ENCODE measurements around the gene PLA2G4A. TPM values are rescaled to one million over a fixed set of nuclear protein-coding genes. Genes with fewer than 3 reads are reported as not detected.

PLA2G4A gene
- polyA plus RNA-seq, 1 donor from 2014 or later: not detected

GRCh38 chr1:186875896-186876835 is 47.4 kb downstream of the PLA2G4A start:
- H3F3A ChIP-seq (ENCODE audit: insufficient read depth, low read length, poor library complexity, severe bottlenecking): no peaks in the 10 kb centered on the region
- H4K20me1 ChIP-seq (ENCODE audit: insufficient read depth): no peaks in the 10 kb centered on the region
- no peak overlapping the region for H3K9ac ChIP-seq (ENCODE audit: low read length)
- no peaks in the 10 kb centered on the region for H3K9me3 ChIP-seq (ENCODE audit: low read length)
- H3K27me3 ChIP-seq (ENCODE audit: insufficient read depth, low read depth, low read length): no peaks in the 10 kb centered on the region
- no peak overlapping the region for H3K4me3 ChIP-seq (ENCODE audit: low read length)
- no peaks in the 10 kb centered on the region for H3K9me2 ChIP-seq (ENCODE audit: insufficient read depth, low read length)
- H3K36me3 ChIP-seq (ENCODE audit: insufficient read depth, low read length): no peaks in the 10 kb centered on the region
- no peak for TF ChIP-seq EZH2 (IDR thresholded peaks at IDR 0.05; ENCODE audit: borderline replicate concordance, insufficient read depth, low read length, poor library complexity, severe bottlenecking)
- TF ChIP-seq MXI1 (conservative IDR thresholded peaks at IDR 0.05; ENCODE audit: poor library complexity, severe bottlenecking): no peak
- TF ChIP-seq RAD21 (conservative IDR thresholded peaks at IDR 0.05): no peak
- TF ChIP-seq REST (IDR thresholded peaks at IDR 0.05; ENCODE audit: borderline replicate concordance): no peak
- TF ChIP-seq TAF1 (IDR thresholded peaks at IDR 0.05; ENCODE audit: low read depth): no peak
- TF ChIP-seq SMC3 (conservative IDR thresholded peaks at IDR 0.05; ENCODE audit: poor library complexity): no peak
- TF ChIP-seq EP300 (conservative IDR thresholded peaks at IDR 0.05; ENCODE audit: poor library complexity, severe bottlenecking): no peak
- no peak for TF ChIP-seq POLR2AphosphoS5 (IDR thresholded peaks at IDR 0.05)
- no peak for TF ChIP-seq CTCF (IDR thresholded peaks at IDR 0.05; ENCODE audit: poor library complexity, severe bottlenecking)
- no peak overlapping the region for H3K4me2 ChIP-seq (ENCODE audit: low read length)
- H3K79me2 ChIP-seq (replicated peaks; ENCODE audit: insufficient read depth, low read length): no peaks in the 10 kb centered on the region
- H2AFZ ChIP-seq (ENCODE audit: low read depth, low read length): no peak overlapping the region
- no peak overlapping the region for H3K27ac ChIP-seq (ENCODE audit: low read length)

- no peaks in the 10 kb centered on the region for H3K9me2 ChIP-seq (ENCODE audit: insufficient read depth, low read length)
- H3F3A ChIP-seq (ENCODE audit: insufficient read depth, low read length, poor library complexity, severe bottlenecking): no peaks in the 10 kb centered on the region
- no peak overlapping the region for H3K4me3 ChIP-seq (ENCODE audit: low read length)
- TF ChIP-seq MXI1 (conservative IDR thresholded peaks at IDR 0.05; ENCODE audit: poor library complexity, severe bottlenecking): no peak
- TF ChIP-seq EP300 (conservative IDR thresholded peaks at IDR 0.05; ENCODE audit: poor library complexity, severe bottlenecking): no peak
- no peak for TF ChIP-seq TAF1 (IDR thresholded peaks at IDR 0.05; ENCODE audit: low read depth)
- no peak for TF ChIP-seq SMC3 (conservative IDR thresholded peaks at IDR 0.05; ENCODE audit: poor library complexity)
- TF ChIP-seq REST (IDR thresholded peaks at IDR 0.05; ENCODE audit: borderline replicate concordance): no peak
- no peak for TF ChIP-seq EZH2 (IDR thresholded peaks at IDR 0.05; ENCODE audit: borderline replicate concordance, insufficient read depth, low read length, poor library complexity, severe bottlenecking)
- TF ChIP-seq CTCF (IDR thresholded peaks at IDR 0.05; ENCODE audit: poor library complexity, severe bottlenecking): no peak
- TF ChIP-seq RAD21 (conservative IDR thresholded peaks at IDR 0.05): no peak
- no peak for TF ChIP-seq POLR2AphosphoS5 (IDR thresholded peaks at IDR 0.05)
- H3K9me3 ChIP-seq (ENCODE audit: low read length): no peaks in the 10 kb centered on the region
- no peak overlapping the region for H2AFZ ChIP-seq (ENCODE audit: low read depth, low read length)
- no peaks in the 10 kb centered on the region for H3K79me2 ChIP-seq (replicated peaks; ENCODE audit: insufficient read depth, low read length)
- H3K9ac ChIP-seq (ENCODE audit: low read length): no peak overlapping the region
- no peaks in the 10 kb centered on the region for H3K27me3 ChIP-seq (ENCODE audit: insufficient read depth, low read depth, low read length)
- no peaks in the 10 kb centered on the region for H3K36me3 ChIP-seq (ENCODE audit: insufficient read depth, low read length)
- no peaks in the 10 kb centered on the region for H4K20me1 ChIP-seq (ENCODE audit: insufficient read depth)
- no peak overlapping the region for H3K27ac ChIP-seq (ENCODE audit: low read length)
- H3K4me2 ChIP-seq (ENCODE audit: low read length): no peak overlapping the region
These were observed 49.6 kb downstream of the PLA2G4A start for GRCh38 chr1:186878356-186878755.

Measured in neural cell (in vitro differentiated cells).